GM12878 (cell line): ENCODE data around the gene STARD5. TPM values are rescaled to one million over a fixed set of nuclear protein-coding genes. Genes with fewer than 3 reads are reported as not detected.
A peak's percentile ranks its signal among the peaks of the same experiment; 100 is the strongest.

Experiments used
- BMI1 ChIP-seq: fragments of 450-650 bp; IDR thresholded peaks from 2 replicates; pipeline ENCODE4 v1.6.1; 2016; ENCODE audit warnings: mild to moderate bottlenecking, moderate library complexity, borderline replicate concordance
- CEBPB ChIP-seq, 2 experiments: fragments of 150-350 bp in 1 of 2; IDR thresholded peaks; 2 replicates each; pipeline ENCODE4 v1.6.1; 2012 to 2014; ENCODE audit warnings: low read depth in 2 of 2, low read length in 2 of 2, borderline replicate concordance in 1 of 2, inconsistent platforms in 1 of 2
- ESRRA ChIP-seq: IDR thresholded peaks from 2 replicates; pipeline ENCODE4 v1.6.1; 2012; ENCODE audit warnings: mild to moderate bottlenecking, low read length, improper control_type of control experiment
- ETV6 ChIP-seq, 2 experiments: fragments of 450-650 bp in 1 of 2; IDR thresholded peaks in 1 of 2; conservative IDR thresholded peaks in 1 of 2; 2 replicates each; pipeline ENCODE4 v1.6.1; 2014; ENCODE audit warnings: antibody characterized with exemption in 1 of 2, borderline replicate concordance in 1 of 2, low read depth in 1 of 2, mild to moderate bottlenecking in 1 of 2, moderate library complexity in 1 of 2
- GATAD2B ChIP-seq: fragments of 450-650 bp; conservative IDR thresholded peaks from 2 replicates; pipeline ENCODE4 v1.6.1; 2017; ENCODE audit warnings: low read depth, mild to moderate bottlenecking, moderate library complexity
- HDGF ChIP-seq: fragments of 450-650 bp; IDR thresholded peaks from 2 replicates; pipeline ENCODE4 v1.6.1; 2016; ENCODE audit warnings: antibody characterized with exemption
- IKZF1 ChIP-seq: fragments of 450-650 bp; conservative IDR thresholded peaks from 2 replicates; pipeline ENCODE4 v1.6.1; 2017; ENCODE audit warnings: antibody characterized with exemption, mild to moderate bottlenecking
- KDM1A ChIP-seq: fragments of 200-600 bp; sonication (generic); IDR thresholded peaks from 2 replicates; pipeline ENCODE4 v1.6.1; 2016; ENCODE audit warnings: borderline replicate concordance
- MEF2A ChIP-seq: IDR thresholded peaks from 2 replicates; pipeline ENCODE4 v1.6.1; 2011; ENCODE audit warnings: low read depth, mild to moderate bottlenecking, low read length, moderate library complexity; ENCODE audit not compliant: insufficient read depth
- NR2F1 ChIP-seq: fragments of 450-650 bp; conservative IDR thresholded peaks from 2 replicates; pipeline ENCODE4 v1.6.1; 2017; ENCODE audit warnings: mild to moderate bottlenecking
- PAX8 ChIP-seq: fragments of 450-650 bp; IDR thresholded peaks from 2 replicates; pipeline ENCODE4 v1.6.1; 2017; ENCODE audit warnings: mild to moderate bottlenecking, moderate library complexity
- RAD51 ChIP-seq: fragments of 450-650 bp; IDR thresholded peaks from 2 replicates; pipeline ENCODE4 v1.6.1; 2016; ENCODE audit warnings: moderate library complexity, mild to moderate bottlenecking, inconsistent platforms
- RCOR1 ChIP-seq: conservative IDR thresholded peaks from 2 replicates; pipeline ENCODE4 v1.6.1; 2012; ENCODE audit warnings: low read depth, low read length, improper control_type of control experiment
- RELA ChIP-seq: fragments of 450-650 bp; IDR thresholded peaks from 2 replicates; pipeline ENCODE4 v1.8.0; 2014; ENCODE audit warnings: borderline replicate concordance; ENCODE audit not compliant: partially characterized antibody
- RFX5 ChIP-seq: IDR thresholded peaks from 2 replicates; pipeline ENCODE4 v1.6.1; 2011; ENCODE audit warnings: low read depth, low read length, improper control_type of control experiment
- SP1 ChIP-seq: IDR thresholded peaks from one replicate; pipeline ENCODE4 v1.6.1; 2011; ENCODE audit warnings: low read depth, low read length
- SREBF1 ChIP-seq: IDR thresholded peaks from 2 replicates; pipeline ENCODE4 v1.6.1; 2012; ENCODE audit warnings: mild to moderate bottlenecking, low read length
- STAT1 ChIP-seq: fragments of 450-650 bp; conservative IDR thresholded peaks from 2 replicates; pipeline ENCODE4 v1.6.1; 2014; ENCODE audit warnings: antibody characterized with exemption, mild to moderate bottlenecking
- TBL1XR1 ChIP-seq: IDR thresholded peaks from 2 replicates; pipeline ENCODE4 v1.6.1; 2012; ENCODE audit warnings: low read depth, low read length, improper control_type of control experiment
- ZNF274 ChIP-seq: IDR thresholded peaks from one replicate; pipeline ENCODE4 v1.8.0; 2011; ENCODE audit not compliant: insufficient read length, insufficient read depth
- polyA plus RNA-seq, 11 experiments: library from polyadenylated mRNA; depleted of rRNA in 4 of 11; unstranded in 6 of 11; stranded (reverse) in 5 of 11; fragments of >200 nt; fragmentation: Nextera tagmentation in 4 of 11; fragmentation: Illumina TruSeq in 1 of 11; extraction: Ambion mirVana in 4 of 11; extraction: Trizol in 1 of 11; gene quantifications; 1 replicate in 1 of 11; 2 replicates in 10 of 11; pipeline versions ENCODE4 v1.2.1 to v1.2.3, GENCODE V29; 2011 to 2016; ENCODE audit warnings: inconsistent platforms in 2 of 11, missing spikeins in 2 of 11, low read depth in 1 of 11
- total RNA-seq, 4 experiments: library from RNA; depleted of rRNA in 3 of 4; stranded (reverse); fragments of >200 nt in 3 of 4; fragmentation: Illumina TruSeq in 1 of 4; extraction: Trizol in 1 of 4; gene quantifications; 2 replicates each; pipeline versions ENCODE4 v1.2.1 to v1.2.3, GENCODE V29; 2013 to 2021
- TF ChIP-seq, protein P1 (sequence below): IDR thresholded peaks from 2 replicates; pipeline ENCODE4 v1.6.1; 2011; ENCODE audit warnings: low read depth, low read length, improper control_type of control experiment, borderline replicate concordance
- TF ChIP-seq, protein P2 (sequence below): IDR thresholded peaks from 2 replicates; pipeline ENCODE4 v1.6.1; 2012; ENCODE audit warnings: low read depth, low read length, improper control_type of control experiment
- TF ChIP-seq, protein P3 (sequence below): fragments of 450-650 bp; conservative IDR thresholded peaks from 2 replicates; pipeline ENCODE4 v1.6.1; 2017; ENCODE audit warnings: mild to moderate bottlenecking, moderate library complexity
- TF ChIP-seq, protein P4 (sequence below): fragments of 450-650 bp; IDR thresholded peaks from 2 replicates; pipeline ENCODE4 v1.6.1; 2017; ENCODE audit warnings: mild to moderate bottlenecking, moderate library complexity

STARD5 gene
- total and polyA plus RNA-seq, 10 of the 15 experiments (the other 5 are each of a cell fraction or from before 2014, with no cell fraction given) = 2.3 to 9.4 (median 4.7) TPM

DNA sequence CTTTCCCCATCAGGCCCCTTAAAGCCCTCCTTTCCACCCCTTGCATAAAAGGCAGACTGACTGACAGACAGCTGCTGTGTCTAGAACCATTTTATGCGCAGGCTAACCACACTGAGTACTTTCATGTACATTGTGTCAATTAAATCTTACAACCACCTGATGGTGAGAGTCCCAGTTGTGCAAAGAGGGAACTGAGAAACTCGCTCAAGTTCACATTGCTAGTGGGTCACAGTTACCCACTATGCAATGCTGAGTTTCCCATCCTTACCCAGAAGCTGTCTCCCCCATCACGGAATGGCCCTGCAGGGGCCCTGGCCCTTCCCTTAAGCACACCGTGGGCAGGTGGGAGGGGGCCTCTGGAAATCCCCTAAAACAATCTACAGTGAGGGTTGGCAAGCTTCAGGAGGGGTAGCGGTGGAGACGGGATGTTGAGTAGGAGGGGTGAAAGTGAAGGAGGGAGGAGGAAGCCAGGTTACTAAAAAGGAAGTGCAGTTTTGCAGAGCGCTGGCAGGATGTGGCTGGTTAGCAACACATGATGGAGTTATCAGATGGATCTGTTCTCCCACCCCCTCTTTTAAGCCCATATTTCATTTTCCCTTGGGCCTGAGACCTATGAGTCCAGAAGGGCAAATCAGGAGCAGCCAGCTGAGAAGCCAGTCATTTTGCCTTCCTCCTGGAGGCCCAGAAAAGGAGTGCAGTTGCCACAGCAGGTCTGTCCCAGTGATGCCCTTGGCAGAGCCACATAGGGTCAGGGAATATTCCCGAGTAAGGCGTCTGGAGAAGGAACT lies 30.0 kb downstream of the STARD5 start (continued):
- TF ChIP-seq CEBPB (IDR thresholded peaks at IDR 0.05; ENCODE audit: borderline replicate concordance in 1 of 2, low read depth in 2 of 2, low read length in 2 of 2) (peak in 1 of 2 experiments; percentile 35; a peak in 1 of 4 replicates), ZNF274 (no peak), SREBF1 (no peak), KDM1A (no peak), RELA (peak; percentile 99), ETV6 (conservative IDR thresholded peaks at IDR 0.05 in 1 of 2, IDR thresholded peaks at IDR 0.05 in 1 of 2; ENCODE audit: borderline replicate concordance in 1 of 2, low read depth in 1 of 2) (peak in 1 of 2 experiments; percentile 96; a peak in 2 of 4 replicates), NR2F1 (peak; percentile 66), RAD51 (peak; percentile 56; the same call in 1 of the 2 replicates), TBL1XR1 (peak; percentile 91), SP1 (peak; percentile 39), ESRRA (no peak), RCOR1 (peak; percentile 95; the same call in 1 of the 2 replicates), MEF2A (0 out of 2 replicates have a peak, but pooled peaks have one; percentile 56), BMI1 (no peak; the same call in 1 of the 2 replicates), HDGF (peak; percentile 93; the same call in 1 of the 2 replicates), PAX8 (no peak), IKZF1 (peak; percentile 96), GATAD2B (peak; percentile 99), STAT1 (no peak; the same call in 1 of the 2 replicates), RFX5 (peak; percentile 97)
- TF ChIP-seq, protein P1, sequence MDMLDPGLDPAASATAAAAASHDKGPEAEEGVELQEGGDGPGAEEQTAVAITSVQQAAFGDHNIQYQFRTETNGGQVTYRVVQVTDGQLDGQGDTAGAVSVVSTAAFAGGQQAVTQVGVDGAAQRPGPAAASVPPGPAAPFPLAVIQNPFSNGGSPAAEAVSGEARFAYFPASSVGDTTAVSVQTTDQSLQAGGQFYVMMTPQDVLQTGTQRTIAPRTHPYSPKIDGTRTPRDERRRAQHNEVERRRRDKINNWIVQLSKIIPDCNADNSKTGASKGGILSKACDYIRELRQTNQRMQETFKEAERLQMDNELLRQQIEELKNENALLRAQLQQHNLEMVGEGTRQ = peak; percentile 10; the same call in 1 of the 2 replicates
- TF ChIP-seq, protein P2, sequence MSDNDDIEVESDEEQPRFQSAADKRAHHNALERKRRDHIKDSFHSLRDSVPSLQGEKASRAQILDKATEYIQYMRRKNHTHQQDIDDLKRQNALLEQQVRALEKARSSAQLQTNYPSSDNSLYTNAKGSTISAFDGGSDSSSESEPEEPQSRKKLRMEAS = peak; percentile 64; the same call in 1 of the 2 replicates
- TF ChIP-seq, protein P3, sequence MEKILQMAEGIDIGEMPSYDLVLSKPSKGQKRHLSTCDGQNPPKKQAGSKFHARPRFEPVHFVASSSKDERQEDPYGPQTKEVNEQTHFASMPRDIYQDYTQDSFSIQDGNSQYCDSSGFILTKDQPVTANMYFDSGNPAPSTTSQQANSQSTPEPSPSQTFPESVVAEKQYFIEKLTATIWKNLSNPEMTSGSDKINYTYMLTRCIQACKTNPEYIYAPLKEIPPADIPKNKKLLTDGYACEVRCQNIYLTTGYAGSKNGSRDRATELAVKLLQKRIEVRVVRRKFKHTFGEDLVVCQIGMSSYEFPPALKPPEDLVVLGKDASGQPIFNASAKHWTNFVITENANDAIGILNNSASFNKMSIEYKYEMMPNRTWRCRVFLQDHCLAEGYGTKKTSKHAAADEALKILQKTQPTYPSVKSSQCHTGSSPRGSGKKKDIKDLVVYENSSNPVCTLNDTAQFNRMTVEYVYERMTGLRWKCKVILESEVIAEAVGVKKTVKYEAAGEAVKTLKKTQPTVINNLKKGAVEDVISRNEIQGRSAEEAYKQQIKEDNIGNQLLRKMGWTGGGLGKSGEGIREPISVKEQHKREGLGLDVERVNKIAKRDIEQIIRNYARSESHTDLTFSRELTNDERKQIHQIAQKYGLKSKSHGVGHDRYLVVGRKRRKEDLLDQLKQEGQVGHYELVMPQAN = no peak; the same call in 1 of the 2 replicates
- TF ChIP-seq, protein P4, sequence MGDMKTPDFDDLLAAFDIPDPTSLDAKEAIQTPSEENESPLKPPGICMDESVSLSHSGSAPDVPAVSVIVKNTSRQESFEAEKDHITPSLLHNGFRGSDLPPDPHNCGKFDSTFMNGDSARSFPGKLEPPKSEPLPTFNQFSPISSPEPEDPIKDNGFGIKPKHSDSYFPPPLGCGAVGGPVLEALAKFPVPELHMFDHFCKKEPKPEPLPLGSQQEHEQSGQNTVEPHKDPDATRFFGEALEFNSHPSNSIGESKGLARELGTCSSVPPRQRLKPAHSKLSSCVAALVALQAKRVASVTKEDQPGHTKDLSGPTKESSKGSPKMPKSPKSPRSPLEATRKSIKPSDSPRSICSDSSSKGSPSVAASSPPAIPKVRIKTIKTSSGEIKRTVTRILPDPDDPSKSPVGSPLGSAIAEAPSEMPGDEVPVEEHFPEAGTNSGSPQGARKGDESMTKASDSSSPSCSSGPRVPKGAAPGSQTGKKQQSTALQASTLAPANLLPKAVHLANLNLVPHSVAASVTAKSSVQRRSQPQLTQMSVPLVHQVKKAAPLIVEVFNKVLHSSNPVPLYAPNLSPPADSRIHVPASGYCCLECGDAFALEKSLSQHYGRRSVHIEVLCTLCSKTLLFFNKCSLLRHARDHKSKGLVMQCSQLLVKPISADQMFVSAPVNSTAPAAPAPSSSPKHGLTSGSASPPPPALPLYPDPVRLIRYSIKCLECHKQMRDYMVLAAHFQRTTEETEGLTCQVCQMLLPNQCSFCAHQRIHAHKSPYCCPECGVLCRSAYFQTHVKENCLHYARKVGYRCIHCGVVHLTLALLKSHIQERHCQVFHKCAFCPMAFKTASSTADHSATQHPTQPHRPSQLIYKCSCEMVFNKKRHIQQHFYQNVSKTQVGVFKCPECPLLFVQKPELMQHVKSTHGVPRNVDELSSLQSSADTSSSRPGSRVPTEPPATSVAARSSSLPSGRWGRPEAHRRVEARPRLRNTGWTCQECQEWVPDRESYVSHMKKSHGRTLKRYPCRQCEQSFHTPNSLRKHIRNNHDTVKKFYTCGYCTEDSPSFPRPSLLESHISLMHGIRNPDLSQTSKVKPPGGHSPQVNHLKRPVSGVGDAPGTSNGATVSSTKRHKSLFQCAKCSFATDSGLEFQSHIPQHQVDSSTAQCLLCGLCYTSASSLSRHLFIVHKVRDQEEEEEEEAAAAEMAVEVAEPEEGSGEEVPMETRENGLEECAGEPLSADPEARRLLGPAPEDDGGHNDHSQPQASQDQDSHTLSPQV = no peak
